ENCODE results near the gene AASS.

GRCh38 chr7:122059542-122059941 is 84.5 kb downstream of the AASS start:
- no peak for TF ChIP-seq FOS (IDR thresholded peaks at IDR 0.05; ENCODE audit: borderline replicate concordance, extremely low read depth, insufficient read length)
- no peak for TF ChIP-seq CTCF (IDR thresholded peaks at IDR 0.05 in 2 of 3, conservative IDR thresholded peaks at IDR 0.05 in 1 of 3; ENCODE audit: control insufficient read depth in 2 of 3, extremely low read depth in 1 of 3, insufficient read depth in 1 of 3, low read depth in 3 of 3, low read length in 3 of 3)
- no peak for TF ChIP-seq JUNB (IDR thresholded peaks at IDR 0.05)
- TF ChIP-seq RAD21 (IDR thresholded peaks at IDR 0.05; ENCODE audit: insufficient read depth, low read depth, low read length) = no peak
- TF ChIP-seq STAT1 (conservative IDR thresholded peaks at IDR 0.05) = no peak
- TF ChIP-seq POLR2A (IDR thresholded peaks at IDR 0.05; ENCODE audit: low read depth, low read length) = no peak
- no peak for TF ChIP-seq EZH2 (IDR thresholded peaks at IDR 0.05; ENCODE audit: borderline replicate concordance, control insufficient read depth, low read depth, low read length)
- TF ChIP-seq CREB1 (IDR thresholded peaks at IDR 0.05; ENCODE audit: low read depth) = no peak
- no peak for TF ChIP-seq TCF12 (IDR thresholded peaks at IDR 0.05; ENCODE audit: low read depth, low read length)
- no peak for TF ChIP-seq SIN3A (IDR thresholded peaks at IDR 0.05; ENCODE audit: low read depth, low read length)
- TF ChIP-seq BMI1 (IDR thresholded peaks at IDR 0.05; ENCODE audit: borderline replicate concordance) = no peak
- TF ChIP-seq CEBPB (IDR thresholded peaks at IDR 0.05; ENCODE audit: borderline replicate concordance in 1 of 2, low read depth in 2 of 2, low read length in 2 of 2) = no peak
- TF ChIP-seq ASH2L (IDR thresholded peaks at IDR 0.05; ENCODE audit: borderline replicate concordance, low read depth) = no peak
- no peak for TF ChIP-seq TBL1XR1 (IDR thresholded peaks at IDR 0.05; ENCODE audit: low read depth, low read length)

All from GM12878 (cell line).